Activated CD4-positive, alpha-beta T cell treated with anti-CD3 and anti-CD28 coated beads, Interleukin-2, Interleukin-4, amounts not matched to agents 100 ng/mL and 50 ng/mL, durations not matched to agents 16 hours and 8 hours (primary cell): ENCODE measurements around the gene YPEL2.
A peak's percentile ranks its signal among the peaks of the same experiment; 100 is the strongest.

Experiments used
- DNase-seq: peaks from one replicate; pipeline ENCODE4 v3.0.0-alpha.2; 2020; ENCODE audit warnings: low spot score

Gene YPEL2

GRCh38 chr17:59434429-59434828 is 103.0 kb downstream of the YPEL2 start:
- no peak for DNase-seq

- peak; percentile 88 for DNase-seq
These were observed 103.8 kb downstream of the YPEL2 start for GRCh38 chr17:59435238-59435637.

- no peak for DNase-seq
These were observed 105.4 kb downstream of the YPEL2 start for GRCh38 chr17:59436900-59437299.

GRCh38 chr17:59437791-59438281 is 106.4 kb downstream of the YPEL2 start:
- peak; percentile 43 for DNase-seq

GRCh38 chr17:59439262-59439661 is 107.8 kb downstream of the YPEL2 start:
- DNase-seq: peak; percentile 54

GRCh38 chr17:59439741-59440211 is 108.3 kb downstream of the YPEL2 start:
- DNase-seq: no peak

- peak; percentile 95 for DNase-seq
These were observed 109.5 kb downstream of the YPEL2 start for GRCh38 chr17:59440757-59441463.

- DNase-seq: no peak
These were observed 110.1 kb downstream of the YPEL2 start for GRCh38 chr17:59441464-59442096.

- DNase-seq: no peak
These were observed 111.7 kb downstream of the YPEL2 start for GRCh38 chr17:59443106-59443505.
